SK-N-SH (cell line): ENCODE measurements around the gene KCTD17.

Experiments used
- CTCF ChIP-seq: fragments of 200-600 bp; sonication (generic); IDR thresholded peaks from 2 replicates; pipeline ENCODE4 v1.6.1; 2017; ENCODE audit warnings: antibody characterized with exemption, mild to moderate bottlenecking, moderate library complexity
- EP300 ChIP-seq, 2 experiments: IDR thresholded peaks; 2 replicates each; pipeline versions ENCODE4 v1.4.0 to v1.6.1; 2012; ENCODE audit warnings: borderline replicate concordance in 1 of 2, low read depth in 1 of 2, low read length in 1 of 2
- EZH2phosphoT487 ChIP-seq: fragments of 200-600 bp; sonication (generic); IDR thresholded peaks from 2 replicates; pipeline ENCODE4 v1.6.1; 2017; ENCODE audit warnings: low read depth, mixed run types, mild to moderate bottlenecking, antibody characterized with exemption, moderate library complexity, borderline replicate concordance
- GABPA ChIP-seq: IDR thresholded peaks from 2 replicates; pipeline ENCODE4 v1.4.0; 2012; ENCODE audit warnings: low read depth, mild to moderate bottlenecking
- MEF2A ChIP-seq: IDR thresholded peaks from 2 replicates; pipeline ENCODE4 v1.4.0; 2012; ENCODE audit warnings: low read depth, borderline replicate concordance
- NFIC ChIP-seq: IDR thresholded peaks from 2 replicates; pipeline ENCODE4 v1.4.0; 2012; ENCODE audit warnings: borderline replicate concordance
- POLR2AphosphoS5 ChIP-seq: IDR thresholded peaks from 2 replicates; pipeline ENCODE4 v1.6.1; 2012; ENCODE audit warnings: low read depth, low read length

GRCh38 chr22:37027556-37027955 is 24.0 kb upstream of the KCTD17 start:
- TF ChIP-seq CTCF: no peak
- no peak for TF ChIP-seq MEF2A
- no peak for TF ChIP-seq EZH2phosphoT487
- TF ChIP-seq POLR2AphosphoS5: no peak
- TF ChIP-seq NFIC: no peak
- no peak for TF ChIP-seq EP300 (IDR thresholded peaks at IDR 0.05; ENCODE audit: borderline replicate concordance in 1 of 2, low read depth in 1 of 2, low read length in 1 of 2)
- no peak for TF ChIP-seq GABPA
